WERI-Rb-1 (cell line): ENCODE results near the gene SECISBP2.

ENCODE experiments used
- DNase-seq: peaks from one replicate; pipeline ENCODE4 v3.0.0-alpha.2; 2020
- H3K27ac ChIP-seq: fragments of 250-450 bp; sonication (Bioruptor Pico); 2 replicates; pipeline ENCODE4 v1.5.1; 2020; ENCODE audit warnings: mild to moderate bottlenecking, moderate library complexity
- H3K27me3 ChIP-seq: fragments of 250-450 bp; sonication (Bioruptor Pico); 2 replicates; pipeline ENCODE4 v1.5.1; 2021; ENCODE audit warnings: mild to moderate bottlenecking, low read depth, moderate library complexity; ENCODE audit not compliant: insufficient read depth, severe bottlenecking
- H3K36me3 ChIP-seq: fragments of 250-450 bp; sonication (Bioruptor Pico); 2 replicates; pipeline ENCODE4 v1.5.1; 2020; ENCODE audit warnings: mild to moderate bottlenecking, moderate library complexity
- H3K4me3 ChIP-seq: 2 replicates; pipeline ENCODE4 v1.5.1; 2011; ENCODE audit warnings: low read depth, mild to moderate bottlenecking, control low read depth, low read length
- H3K9me3 ChIP-seq: fragments of 250-450 bp; sonication (Bioruptor Pico); 2 replicates; pipeline ENCODE4 v1.5.1; 2021; ENCODE audit warnings: mild to moderate bottlenecking, moderate library complexity; ENCODE audit not compliant: severe bottlenecking
- TF ChIP-seq, protein P1 (sequence below): IDR thresholded peaks from 2 replicates; pipeline ENCODE4 v1.5.1; 2011; ENCODE audit warnings: low read depth, mild to moderate bottlenecking, control low read depth, inconsistent platforms, low read length

Gene SECISBP2

DNA sequence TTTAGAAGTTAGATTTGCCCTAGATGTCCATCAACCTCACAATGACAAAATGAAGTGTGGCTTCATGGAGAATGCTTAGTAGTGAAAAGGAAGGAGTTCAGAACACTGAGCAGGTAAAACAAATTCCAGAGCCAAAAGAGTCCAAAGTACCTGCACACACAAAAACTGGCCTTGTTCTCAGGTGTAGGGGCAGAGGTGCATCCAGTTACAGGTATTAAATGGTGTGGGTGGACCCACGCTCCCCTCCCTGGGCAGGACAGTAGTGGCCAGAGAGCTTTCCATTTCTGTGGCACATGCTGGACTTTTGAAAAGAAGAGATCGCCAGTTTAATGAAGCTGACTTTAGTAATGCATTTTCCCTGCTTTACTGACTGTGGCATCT lies 47.2 kb downstream of the SECISBP2 start:
- DNase-seq: no peak
- Histone ChIP-seq H3K9me3 (no peaks in the 10 kb centered on the region), H3K36me3 (peaks cover 20% of the 10 kb centered on the region), H3K27me3 (no peaks in the 10 kb centered on the region), H3K27ac (peak overlapping the region; percentile 59; the same call in 1 of the 2 replicates), H3K4me3 (no peak overlapping the region)
- TF ChIP-seq, protein P1, sequence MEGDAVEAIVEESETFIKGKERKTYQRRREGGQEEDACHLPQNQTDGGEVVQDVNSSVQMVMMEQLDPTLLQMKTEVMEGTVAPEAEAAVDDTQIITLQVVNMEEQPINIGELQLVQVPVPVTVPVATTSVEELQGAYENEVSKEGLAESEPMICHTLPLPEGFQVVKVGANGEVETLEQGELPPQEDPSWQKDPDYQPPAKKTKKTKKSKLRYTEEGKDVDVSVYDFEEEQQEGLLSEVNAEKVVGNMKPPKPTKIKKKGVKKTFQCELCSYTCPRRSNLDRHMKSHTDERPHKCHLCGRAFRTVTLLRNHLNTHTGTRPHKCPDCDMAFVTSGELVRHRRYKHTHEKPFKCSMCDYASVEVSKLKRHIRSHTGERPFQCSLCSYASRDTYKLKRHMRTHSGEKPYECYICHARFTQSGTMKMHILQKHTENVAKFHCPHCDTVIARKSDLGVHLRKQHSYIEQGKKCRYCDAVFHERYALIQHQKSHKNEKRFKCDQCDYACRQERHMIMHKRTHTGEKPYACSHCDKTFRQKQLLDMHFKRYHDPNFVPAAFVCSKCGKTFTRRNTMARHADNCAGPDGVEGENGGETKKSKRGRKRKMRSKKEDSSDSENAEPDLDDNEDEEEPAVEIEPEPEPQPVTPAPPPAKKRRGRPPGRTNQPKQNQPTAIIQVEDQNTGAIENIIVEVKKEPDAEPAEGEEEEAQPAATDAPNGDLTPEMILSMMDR: no peak

DNA sequence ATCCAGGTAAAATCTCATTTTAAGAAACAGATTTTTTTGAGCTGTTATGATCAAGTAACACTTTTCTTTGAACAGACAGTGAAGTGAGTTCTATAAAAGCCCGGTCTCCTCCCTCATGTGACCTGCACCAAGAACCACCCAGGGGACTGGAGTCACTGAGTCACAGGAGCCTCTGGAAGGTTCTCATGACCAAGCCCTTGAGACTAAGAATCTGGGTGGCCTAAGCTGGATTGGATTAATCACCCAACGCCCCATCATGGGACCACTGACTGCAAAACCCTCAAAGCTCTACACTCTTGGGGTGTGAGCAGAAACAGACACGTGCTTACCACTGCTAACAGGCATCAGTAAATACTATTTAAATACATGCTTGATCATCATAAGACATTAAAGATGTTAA lies 48.4 kb downstream of the SECISBP2 start:
- DNase-seq: no peak
- Histone ChIP-seq H3K9me3 (no peaks in the 10 kb centered on the region), H3K36me3 (peaks cover 10% of the 10 kb centered on the region), H3K27me3 (no peaks in the 10 kb centered on the region), H3K4me3 (no peak overlapping the region), H3K27ac (no peak overlapping the region)
- TF ChIP-seq, protein P1: no peak

DNA sequence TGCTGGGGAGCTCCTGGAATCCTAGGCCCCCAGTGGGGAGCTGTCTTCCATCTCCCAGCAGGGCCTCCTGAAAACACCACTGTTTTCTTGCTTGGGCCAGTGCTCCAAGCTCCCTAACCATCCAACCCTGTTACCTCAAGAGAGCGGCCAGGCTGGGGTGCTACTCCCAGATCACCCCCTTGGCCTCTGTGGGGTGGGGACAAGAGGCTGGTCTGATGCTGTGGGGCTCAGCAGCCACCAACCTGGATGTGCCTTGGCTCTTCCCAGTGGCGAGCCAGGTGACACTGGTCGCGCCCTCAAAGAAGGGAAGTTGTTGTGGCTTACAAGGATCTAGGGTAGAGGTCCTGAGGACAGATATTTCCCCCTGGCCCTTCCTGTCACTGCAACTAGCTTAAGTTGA lies 49.0 kb downstream of the SECISBP2 start:
- DNase-seq: no peak
- no peaks in the 10 kb centered on the region for H3K27me3 ChIP-seq
- TF ChIP-seq, protein P1: no peak
- H3K9me3 ChIP-seq: no peaks in the 10 kb centered on the region
- no peak overlapping the region for H3K27ac ChIP-seq
- H3K4me3 ChIP-seq: no peak overlapping the region
- peaks cover 6% of the 10 kb centered on the region for H3K36me3 ChIP-seq

DNA sequence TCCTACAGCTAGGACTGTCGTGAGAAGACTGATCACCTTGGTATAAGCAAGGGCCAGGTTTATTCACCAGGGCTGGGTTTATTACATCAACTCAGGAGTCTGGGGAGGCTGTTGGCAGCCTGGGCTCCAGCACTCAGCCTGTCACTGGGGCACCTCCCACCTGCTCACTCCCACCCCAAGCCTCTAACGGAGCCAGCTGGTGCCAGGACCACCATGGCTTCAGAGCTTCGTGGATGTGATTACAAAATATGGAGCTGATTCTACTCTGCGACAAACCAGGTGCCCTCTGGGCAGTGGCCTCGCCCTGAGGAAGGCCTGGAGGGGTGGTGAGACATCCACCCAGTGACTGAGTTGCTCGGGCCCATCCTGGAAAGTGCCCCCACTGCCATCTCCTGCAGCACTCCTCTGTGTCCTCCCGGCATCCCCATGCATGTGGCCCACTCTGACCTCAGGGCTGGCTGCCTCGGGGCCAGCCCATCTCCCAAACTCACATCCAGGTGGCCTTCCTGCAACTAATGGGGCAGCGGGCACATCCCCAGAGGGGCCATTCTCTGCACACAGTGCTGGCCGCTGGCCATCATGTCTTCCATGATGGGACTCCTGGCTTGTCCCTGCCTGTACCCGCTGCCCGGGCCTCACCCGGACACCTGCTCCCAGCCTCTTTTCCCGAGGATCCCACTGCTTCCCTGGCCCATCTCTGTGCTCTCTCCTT lies 49.6 kb downstream of the SECISBP2 start:
- Histone ChIP-seq H3K27ac (no peak overlapping the region), H3K36me3 (peaks cover 5% of the 10 kb centered on the region; the same call in 1 of the 2 replicates), H3K27me3 (no peaks in the 10 kb centered on the region), H3K9me3 (no peaks in the 10 kb centered on the region), H3K4me3 (no peak overlapping the region)
- TF ChIP-seq, protein P1: no peak
- DNase-seq: no peak

DNA sequence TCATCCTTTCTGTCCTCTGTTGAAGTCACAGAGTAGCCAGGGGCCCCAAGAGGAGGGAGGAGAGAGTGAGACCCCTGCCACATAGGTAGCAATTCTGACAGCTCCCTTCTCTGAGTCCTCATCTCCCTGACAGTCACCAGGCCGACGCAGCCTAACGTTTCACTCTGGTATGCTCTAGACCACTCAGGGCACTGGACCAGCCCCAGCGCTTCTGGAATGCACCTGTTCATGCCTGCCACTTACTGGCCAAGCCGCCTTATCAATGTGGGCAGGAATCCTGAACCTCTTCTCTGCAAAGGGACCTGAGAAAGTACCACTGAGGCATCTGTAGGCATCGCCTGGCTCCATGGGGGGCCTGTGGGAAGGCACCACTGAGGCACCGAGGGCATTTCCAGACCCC lies 50.2 kb downstream of the SECISBP2 start:
- H3K36me3 ChIP-seq: peaks cover 5% of the 10 kb centered on the region; the same call in 1 of the 2 replicates
- H3K9me3 ChIP-seq: no peaks in the 10 kb centered on the region
- TF ChIP-seq, protein P1: no peak
- no peak for DNase-seq
- H3K27ac ChIP-seq: no peak overlapping the region
- H3K4me3 ChIP-seq: no peak overlapping the region
- H3K27me3 ChIP-seq: no peaks in the 10 kb centered on the region

DNA sequence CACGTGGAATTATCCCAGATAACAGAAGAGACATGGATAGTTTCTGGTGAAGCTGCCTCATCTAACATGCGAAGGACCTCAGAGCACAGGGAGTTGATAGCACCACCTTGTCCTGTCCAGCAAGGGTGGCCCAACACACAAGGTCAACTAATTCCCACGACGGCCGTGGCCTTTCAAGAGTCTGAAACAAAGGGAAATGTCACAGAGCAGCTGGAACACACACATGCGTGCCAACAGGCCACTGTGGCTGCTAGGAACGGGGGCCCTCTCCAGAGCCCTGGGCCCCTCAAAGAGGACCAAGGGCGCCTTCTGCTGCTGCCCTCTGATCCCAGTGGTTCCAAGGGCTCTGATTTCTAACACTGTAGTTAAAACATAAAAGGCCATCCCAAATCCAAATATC lies 50.7 kb downstream of the SECISBP2 start:
- TF ChIP-seq, protein P1: no peak
- H3K27me3 ChIP-seq: no peaks in the 10 kb centered on the region

More for the DNA sequence above, 50.7 kb downstream of the SECISBP2 start:
- no peak overlapping the region for H3K27ac ChIP-seq
- H3K4me3 ChIP-seq: no peak overlapping the region
- H3K36me3 ChIP-seq: peaks cover 4% of the 10 kb centered on the region; the same call in 1 of the 2 replicates
- no peak for DNase-seq
- no peaks in the 10 kb centered on the region for H3K9me3 ChIP-seq
